GM10847 (cell line): ENCODE data around the gene ATXN7.

Experiments used
- POLR2A ChIP-seq: IDR thresholded peaks from 2 replicates; pipeline ENCODE4 v1.6.1; 2011; ENCODE audit not compliant: insufficient read length; ENCODE audit errors: extremely low read depth

ATXN7 gene

DNA sequence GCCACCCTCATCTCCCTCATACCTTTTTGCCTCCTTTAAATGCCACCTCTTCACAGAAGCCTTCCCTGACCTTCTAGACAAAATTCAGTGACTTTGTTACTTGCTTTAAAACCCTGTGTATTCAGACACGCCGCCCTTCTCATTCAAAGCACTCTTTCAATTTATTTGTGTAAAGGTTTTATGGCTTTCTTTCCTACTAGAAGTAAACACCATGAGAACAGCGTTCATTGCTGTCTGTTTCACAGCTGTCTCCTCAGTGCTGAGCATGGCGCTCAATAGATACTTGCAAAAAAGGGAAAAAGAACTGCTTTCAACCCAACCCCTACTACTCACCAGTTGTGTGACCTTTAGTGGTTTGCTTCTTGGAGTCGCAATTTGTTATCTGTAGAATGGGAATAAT lies 17.0 kb downstream of the ATXN7 start:
- no peak for TF ChIP-seq POLR2A

DNA sequence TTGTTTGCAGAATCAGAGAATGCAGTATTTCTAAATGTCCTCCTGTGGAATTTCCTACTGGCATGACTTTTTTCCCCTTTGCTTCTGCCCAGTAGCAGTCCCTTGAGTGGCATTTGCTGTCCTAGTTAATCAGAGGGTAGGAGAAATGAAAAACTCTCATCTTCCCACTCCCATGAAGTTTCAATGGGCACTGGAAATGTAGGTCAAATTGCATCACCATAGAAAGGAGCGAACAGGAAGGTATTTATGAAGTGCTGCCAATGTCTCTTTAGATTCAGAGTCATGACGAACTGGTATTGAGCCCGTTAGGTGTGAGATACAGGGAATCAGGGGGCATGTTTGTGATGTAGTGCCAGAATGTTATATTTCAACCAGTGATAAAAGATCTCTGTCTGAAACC lies 23.2 kb downstream of the ATXN7 start:
- no peak for TF ChIP-seq POLR2A

DNA sequence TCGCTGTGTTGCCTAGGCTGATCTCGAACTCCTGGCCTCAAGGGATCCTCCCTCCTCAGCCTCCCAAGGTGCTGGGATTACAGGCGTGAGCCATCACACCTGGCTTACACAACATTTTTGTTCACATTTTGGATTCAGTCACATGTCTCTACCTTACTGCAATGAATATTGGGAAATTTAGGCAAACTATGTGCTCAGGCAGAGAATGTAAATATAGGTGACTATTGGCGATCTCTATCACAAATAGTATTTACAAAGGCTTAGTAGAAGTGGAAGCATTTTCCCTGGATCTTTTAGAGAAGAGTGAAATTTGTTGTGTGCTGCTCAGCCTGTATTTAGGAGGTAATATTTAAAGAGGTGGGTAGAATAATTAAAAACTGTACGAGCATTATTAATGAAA lies 27.9 kb downstream of the ATXN7 start:
- TF ChIP-seq POLR2A = no peak

DNA sequence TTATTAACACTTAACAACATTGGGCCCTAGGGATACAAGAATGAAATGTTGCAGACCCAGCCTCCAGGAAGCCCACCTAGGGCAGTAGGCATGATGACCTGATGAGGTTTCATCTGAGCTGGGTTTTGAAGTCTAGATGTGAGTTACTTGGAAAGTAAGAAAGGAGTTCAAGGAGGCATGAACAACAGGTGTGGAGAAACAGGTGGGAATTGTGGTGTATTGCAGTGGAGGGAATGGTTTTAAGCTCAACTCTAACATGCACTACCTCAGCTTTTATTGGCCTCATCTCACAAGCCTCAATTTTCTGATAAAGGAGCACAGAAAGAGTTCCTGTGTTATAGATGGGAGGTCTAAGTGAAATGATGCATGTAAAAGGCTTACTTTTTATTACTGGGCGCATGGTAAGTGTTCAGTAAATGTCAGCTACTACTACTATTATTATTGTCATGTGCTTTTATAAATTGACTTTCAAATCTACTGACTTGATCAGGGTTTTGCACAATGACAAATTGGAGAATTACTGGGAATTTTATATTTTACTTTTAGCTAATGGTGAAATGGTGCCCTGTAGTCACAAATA lies 29.2 kb downstream of the ATXN7 start:
- TF ChIP-seq POLR2A = no peak

GRCh38 chr3:63895422-63896189 lies 31.9 kb downstream of the ATXN7 start:
- no peak for TF ChIP-seq POLR2A

DNA sequence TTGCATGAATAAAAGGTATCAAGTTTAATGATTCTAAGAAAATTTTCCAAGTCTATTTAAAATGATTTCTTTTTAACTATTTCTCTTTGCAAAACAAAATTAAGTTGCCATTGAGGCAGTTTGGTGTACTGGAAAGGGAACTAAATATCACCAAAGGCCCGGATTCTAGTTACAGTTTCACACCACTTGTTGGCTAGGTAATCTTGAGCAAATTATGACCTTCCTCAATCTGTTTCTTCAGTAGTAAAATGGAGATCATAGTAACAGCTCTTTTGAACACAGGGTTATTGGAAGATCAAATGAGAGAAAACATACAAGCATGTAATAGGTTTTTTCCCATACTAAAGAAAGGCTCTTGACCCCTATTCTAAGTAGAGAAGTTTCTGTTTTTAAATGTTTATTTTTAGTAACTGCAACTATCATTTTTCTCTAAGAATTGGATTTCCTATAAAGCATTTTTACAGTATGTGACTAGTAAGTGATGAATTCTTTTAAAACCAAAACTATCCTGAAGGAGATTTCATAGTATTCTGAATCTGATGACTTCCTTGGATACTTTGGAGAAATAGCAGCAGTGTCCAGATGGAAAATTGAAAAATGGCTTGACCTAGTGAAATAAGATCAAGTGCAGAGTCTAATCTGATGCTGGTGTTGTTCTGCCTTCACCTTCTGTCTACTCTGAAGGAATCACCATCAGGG lies 32.8 kb downstream of the ATXN7 start:
- no peak for TF ChIP-seq POLR2A

DNA sequence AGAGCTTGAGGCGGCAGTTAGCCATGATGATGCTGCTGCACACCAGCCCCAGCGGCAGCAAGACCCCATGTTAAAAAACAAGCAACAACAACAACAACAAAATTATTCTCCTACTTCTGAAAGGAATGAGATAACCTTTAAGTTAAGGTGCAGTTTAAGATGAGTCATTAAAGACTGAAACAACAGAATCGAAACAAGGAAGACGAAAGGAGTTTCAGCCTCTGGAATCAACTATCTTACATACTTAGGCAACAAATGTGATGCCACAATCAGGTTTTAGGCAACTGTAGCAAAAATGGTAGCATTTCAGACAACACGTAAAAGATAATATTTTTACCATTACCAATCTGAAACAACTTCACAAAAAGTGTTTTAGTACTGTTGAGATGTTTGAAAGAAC lies 36.3 kb downstream of the ATXN7 start:
- no peak for TF ChIP-seq POLR2A

DNA sequence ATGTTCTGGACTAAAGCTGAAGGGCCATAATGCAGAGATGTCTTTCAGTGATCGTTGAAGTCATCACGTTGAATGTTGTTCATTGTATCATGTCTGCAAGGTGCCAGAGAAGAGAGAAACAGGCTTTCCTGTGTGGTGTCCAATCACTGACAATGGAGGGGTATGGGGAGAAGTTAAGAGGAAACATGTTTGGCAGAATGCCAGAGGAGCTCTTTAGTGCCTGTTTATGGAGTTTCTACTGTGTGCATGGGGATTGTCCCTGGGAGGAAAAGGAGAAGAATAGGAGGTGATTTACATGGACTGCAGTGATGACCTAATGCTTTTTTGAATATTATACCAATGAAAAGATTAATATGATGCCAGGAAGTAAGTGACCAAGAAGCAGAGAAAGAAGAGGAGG lies 36.8 kb downstream of the ATXN7 start:
- TF ChIP-seq POLR2A = no peak

- no peak for TF ChIP-seq POLR2A
Measured at GRCh38 chr3:63905731-63906620, 42.3 kb downstream of the ATXN7 start.

DNA sequence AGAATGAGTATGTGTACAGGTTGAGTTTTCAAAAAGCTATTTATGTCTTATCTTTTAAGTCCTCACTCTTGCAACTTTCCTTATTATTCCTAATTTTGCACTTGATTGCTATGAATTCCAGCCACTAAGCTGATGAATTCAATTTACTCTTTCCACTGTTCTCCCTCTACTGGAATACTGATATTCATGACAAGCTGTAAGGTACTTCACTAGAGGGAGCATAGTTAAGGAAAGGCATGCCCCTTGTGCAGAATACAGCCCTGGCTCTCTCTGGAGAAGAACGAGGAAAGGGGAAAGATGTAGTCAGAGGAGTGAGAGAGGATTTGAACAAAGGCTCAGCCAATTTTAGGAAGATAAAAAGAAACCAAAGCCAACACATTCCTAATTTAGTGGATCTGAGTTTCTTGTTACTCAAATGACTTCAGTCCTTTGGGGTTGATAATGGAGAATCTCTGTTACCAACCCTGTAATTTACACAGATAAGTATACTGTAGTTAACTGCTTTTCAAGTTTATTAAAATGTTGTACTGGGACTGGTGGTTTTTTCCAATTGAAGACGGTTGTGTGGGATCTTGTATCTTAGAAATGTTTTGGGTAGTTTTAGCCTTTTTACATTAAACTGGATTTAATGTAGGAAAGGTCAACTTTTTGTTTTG lies 44.5 kb downstream of the ATXN7 start:
- no peak for TF ChIP-seq POLR2A

GRCh38 chr3:63908776-63909175 lies 45.1 kb downstream of the ATXN7 start:
- no peak for TF ChIP-seq POLR2A

GRCh38 chr3:63909431-63909830 lies 45.8 kb downstream of the ATXN7 start:
- TF ChIP-seq POLR2A = no peak

DNA sequence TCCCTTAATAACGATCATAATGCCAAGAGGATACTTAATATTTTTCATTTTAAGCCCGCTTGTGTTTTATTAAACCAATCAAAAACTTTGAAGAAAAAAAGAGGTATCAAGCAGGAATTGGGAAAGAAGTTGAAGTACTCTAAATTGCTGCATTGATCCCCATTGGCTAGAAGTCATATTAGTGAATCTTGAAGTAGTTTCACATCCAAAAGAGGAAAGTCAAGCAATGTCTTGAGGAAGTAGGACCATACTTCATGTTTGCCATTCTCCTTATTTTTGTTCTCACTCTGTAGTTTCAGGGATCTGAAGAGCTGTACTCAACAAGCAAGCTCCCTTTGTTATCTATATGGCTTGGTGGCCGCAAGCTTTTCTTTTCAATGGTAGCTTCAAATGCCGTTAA lies 46.3 kb downstream of the ATXN7 start:
- no peak for TF ChIP-seq POLR2A

- no peak for TF ChIP-seq POLR2A
Measured at GRCh38 chr3:63910891-63911290, 47.2 kb downstream of the ATXN7 start.

DNA sequence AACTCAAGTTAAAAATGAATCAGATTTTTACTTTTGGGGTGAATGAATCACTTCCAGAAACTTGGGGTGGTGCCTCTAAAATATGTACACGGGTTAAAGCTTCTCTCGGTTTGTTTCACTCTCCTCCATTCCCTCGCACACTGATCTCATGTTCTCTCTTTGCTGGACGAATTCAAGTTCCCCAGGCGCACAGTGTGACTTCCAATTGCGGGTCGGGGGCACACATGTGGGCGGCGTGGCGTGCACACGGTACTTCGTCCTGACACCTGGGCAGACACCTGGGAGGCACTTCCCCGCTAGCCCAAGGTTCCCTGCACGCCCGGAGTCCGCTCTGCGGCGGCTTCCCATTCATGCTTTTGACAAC lies 47.8 kb downstream of the ATXN7 start:
- TF ChIP-seq POLR2A = no peak
